ENCODE data around the gene SPRYD4. TPM values are rescaled to one million over a fixed set of nuclear protein-coding genes. Genes with fewer than 3 reads are reported as not detected.

The SPRYD4 gene
- total RNA-seq, 2 donors from 2014 or later = 5.8 to 6.4 TPM

- no peak overlapping the region for H3K27ac Mint-ChIP-seq
- no peak for DNase-seq
Observed at GRCh38 chr12:56518570-56518969, 50.2 kb downstream of the SPRYD4 start.

GRCh38 chr12:56520048-56520447, 51.7 kb downstream of the SPRYD4 start:
- H3K36me3 Mint-ChIP-seq (ENCODE audit: low read depth) = peaks cover 2% of the 10 kb centered on the region
- peaks cover 21% of the 10 kb centered on the region for H3K4me1 Mint-ChIP-seq
- H3K9me3 ChIP-seq (ENCODE audit: control insufficient read depth, low read length, poor library complexity, severe bottlenecking) = no peaks in the 10 kb centered on the region
- peaks cover 4% of the 10 kb centered on the region for H3K27me3 Mint-ChIP-seq
- no peak for ATAC-seq
- DNase-seq = no peak
- no peak overlapping the region for H3K4me3 Mint-ChIP-seq
- H3K27ac Mint-ChIP-seq = no peak overlapping the region

More at GRCh38 chr12:56518570-56518969, 50.2 kb downstream of the SPRYD4 start:
- Mint-ChIP-seq H3K27me3 (peaks cover 4% of the 10 kb centered on the region), H3K36me3 (ENCODE audit: low read depth) (peaks cover 2% of the 10 kb centered on the region), H3K4me1 (peaks cover 22% of the 10 kb centered on the region), H3K4me3 (no peak overlapping the region)
- H3K9me3 ChIP-seq (ENCODE audit: control insufficient read depth, low read length, poor library complexity, severe bottlenecking) = no peaks in the 10 kb centered on the region
- ATAC-seq = no peak

GRCh38 chr12:56520506-56520905, 52.1 kb downstream of the SPRYD4 start:
- Mint-ChIP-seq H3K36me3 (ENCODE audit: low read depth) (peaks cover 2% of the 10 kb centered on the region), H3K27me3 (peaks cover 4% of the 10 kb centered on the region), H3K4me1 (peaks cover 21% of the 10 kb centered on the region), H3K27ac (no peak overlapping the region), H3K4me3 (no peak overlapping the region)
- ATAC-seq (no peak), DNase-seq (no peak)
- no peaks in the 10 kb centered on the region for H3K9me3 ChIP-seq (ENCODE audit: control insufficient read depth, low read length, poor library complexity, severe bottlenecking)

GRCh38 chr12:56521209-56521589, 52.8 kb downstream of the SPRYD4 start:
- H3K9me3 ChIP-seq (ENCODE audit: control insufficient read depth, low read length, poor library complexity, severe bottlenecking) = no peaks in the 10 kb centered on the region
- ATAC-seq (peak; percentile 74), DNase-seq (no peak)
- Mint-ChIP-seq H3K4me1 (peaks cover 21% of the 10 kb centered on the region), H3K27ac (peak overlapping the region; percentile 93), H3K36me3 (ENCODE audit: low read depth) (peaks cover 2% of the 10 kb centered on the region), H3K27me3 (peaks cover 4% of the 10 kb centered on the region), H3K4me3 (peak overlapping the region; percentile 96)

GRCh38 chr12:56521590-56522371, 53.4 kb downstream of the SPRYD4 start, which contains the start of gene RBMS2:
RBMS2 (plus strand) TSS chr12:56521820; CDS start chr12:56522024, 204 bp downstream.
- no peaks in the 10 kb centered on the region for H3K9me3 ChIP-seq (ENCODE audit: control insufficient read depth, low read length, poor library complexity, severe bottlenecking)
- peaks cover 4% of the 10 kb centered on the region for H3K27me3 Mint-ChIP-seq
- H3K4me1 Mint-ChIP-seq = peaks cover 21% of the 10 kb centered on the region
- H3K27ac Mint-ChIP-seq = peak within 1 kb of the TSS; percentile 93
- H3K36me3 Mint-ChIP-seq (ENCODE audit: low read depth) = peaks cover 2% of the 10 kb centered on the region
- ATAC-seq (peak; percentile 96), DNase-seq (peak in 1 of 3 donors; percentile 28)
- peak within 1 kb of the TSS; percentile 96 for H3K4me3 Mint-ChIP-seq

- no peaks in the 10 kb centered on the region for H3K9me3 ChIP-seq (ENCODE audit: control insufficient read depth, low read length, poor library complexity, severe bottlenecking)
- Mint-ChIP-seq H3K4me3 (peak overlapping the region; percentile 96), H3K4me1 (peaks cover 21% of the 10 kb centered on the region), H3K36me3 (ENCODE audit: low read depth) (peaks cover 2% of the 10 kb centered on the region), H3K27me3 (peaks cover 4% of the 10 kb centered on the region), H3K27ac (peak overlapping the region; percentile 93)
- ATAC-seq (no peak), DNase-seq (no peak)
Observed at GRCh38 chr12:56522411-56523193, 54.2 kb downstream of the SPRYD4 start.

GRCh38 chr12:56528846-56529245, 60.5 kb downstream of the SPRYD4 start:
- no peak for ATAC-seq
- no peak overlapping the region for H3K4me3 Mint-ChIP-seq
- H3K4me1 Mint-ChIP-seq = peaks cover 2% of the 10 kb centered on the region
- no peaks in the 10 kb centered on the region for H3K9me3 ChIP-seq (ENCODE audit: control insufficient read depth, low read length, poor library complexity, severe bottlenecking)
- peak overlapping the region; percentile 79 for H3K27ac Mint-ChIP-seq
- no peaks in the 10 kb centered on the region for H3K27me3 Mint-ChIP-seq
- no peaks in the 10 kb centered on the region for H3K36me3 Mint-ChIP-seq (ENCODE audit: low read depth)
- no peak for DNase-seq

Other genes starting within 250 kb of the SPRYD4 start
- 10 to 100 TPM; 35.5 to 37.4 TPM for gene RNF41, start 246.7 kb upstream of the SPRYD4 start, total RNA-seq
- gene NABP2, start 244.2 kb upstream of the SPRYD4 start, total RNA-seq = 10 to 100 TPM; 12.5 to 19.4 TPM
- gene SLC39A5, start 238.5 kb upstream of the SPRYD4 start, total RNA-seq = not detected
- gene ANKRD52, start 210.2 kb upstream of the SPRYD4 start, total RNA-seq = 10 to 100 TPM; 30.8 to 33.4 TPM
- 10 to 100 TPM; 28.7 to 34.4 TPM for gene COQ10A, start 201.6 kb upstream of the SPRYD4 start, total RNA-seq
- 100 to 1,000 TPM; 189 to 197 TPM for gene CS, start 168.2 kb upstream of the SPRYD4 start, total RNA-seq
- 10 to 100 TPM; 47.4 to 53.4 TPM for gene CNPY2, start 152.6 kb upstream of the SPRYD4 start, total RNA-seq
- 100 to 1,000 TPM in 1 of 2 donors, 10 to 100 TPM in 1; 81.1 to 108 TPM for gene PAN2, start 134.6 kb upstream of the SPRYD4 start, total RNA-seq
- 10 to 100 TPM; 44.9 to 49.8 TPM for gene IL23A, start 129.7 kb upstream of the SPRYD4 start, total RNA-seq
- 100 to 1,000 TPM; 116 to 145 TPM for gene STAT2, start 108.5 kb upstream of the SPRYD4 start, total RNA-seq
- not detected for gene APOF, start 105.7 kb upstream of the SPRYD4 start, total RNA-seq
- gene TIMELESS, start 19.2 kb upstream of the SPRYD4 start, total RNA-seq = 1 to 10 TPM; 5.0 to 5.1 TPM
- not detected for gene MIP, start 13.9 kb upstream of the SPRYD4 start, total RNA-seq
- gene GLS2, start 19.6 kb downstream of the SPRYD4 start, total RNA-seq = 1 to 10 TPM; 1.9 to 2.8 TPM
- gene RBMS2, start 53.2 kb downstream of the SPRYD4 start, total RNA-seq = 1 to 10 TPM; 2.1 to 3.0 TPM
- gene BAZ2A, start 161.7 kb downstream of the SPRYD4 start, total RNA-seq = 100 to 1,000 TPM; 203 to 214 TPM
- 100 to 1,000 TPM; 297 to 299 TPM for gene ATP5F1B, start 177.4 kb downstream of the SPRYD4 start, total RNA-seq
- 100 to 1,000 TPM; 124 to 127 TPM for gene PTGES3, start 219.7 kb downstream of the SPRYD4 start, total RNA-seq

Data from T-helper 17 cell (primary cell).